ENCODE measurements around the gene COL4A2. TPM values are rescaled to one million over a fixed set of nuclear protein-coding genes. Genes with fewer than 3 reads are reported as not detected.
A peak's percentile ranks its signal among the peaks of the same experiment; 100 is the strongest.

Gene COL4A2
- total and polyA plus RNA-seq, 4 donors, result 8.0 to 45.2 (median 40.3) TPM

DNA sequence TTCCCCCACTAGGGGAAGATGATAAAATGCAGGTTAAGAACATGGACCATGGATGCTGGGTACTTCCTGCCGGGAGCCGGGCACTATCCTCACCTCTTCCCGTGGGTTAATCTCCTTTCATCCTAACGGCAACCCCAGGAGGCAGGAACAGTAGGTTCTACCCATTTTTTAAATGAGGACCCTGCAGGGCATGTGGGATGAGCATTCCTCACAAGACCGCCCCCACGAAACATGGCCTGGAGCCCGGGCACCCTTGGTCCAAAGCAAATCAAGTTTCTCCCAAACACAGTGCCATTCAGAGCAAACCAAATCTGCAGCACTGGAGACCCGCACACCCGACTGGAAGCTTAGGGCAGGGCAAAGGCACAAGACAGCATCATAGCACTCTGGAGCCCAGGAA lies 35.4 kb downstream of the COL4A2 start:
- Histone ChIP-seq H3K27me3 (ENCODE audit: control insufficient read depth in 4 of 4, insufficient read depth in 4 of 4, low read length in 3 of 4) (no peaks in the 10 kb centered on the region), H3K4me1 (ENCODE audit: control insufficient read depth in 4 of 4, insufficient read depth in 4 of 4, low read length in 3 of 4) (peaks cover 0 to 3% (median 0%) of the 10 kb centered on the region in 4 donors), H3K36me3 (ENCODE audit: control insufficient read depth in 4 of 4, insufficient read depth in 3 of 4, low read depth in 1 of 4, low read length in 3 of 4) (no peaks in the 10 kb centered on the region), H3K4me3 (ENCODE audit: low read depth in 1 of 3, low read length in 3 of 3) (no peak overlapping the region), H3K9ac (ENCODE audit: low read depth in 1 of 2, low read length in 2 of 2) (no peak overlapping the region), H3K27ac (ENCODE audit: low read depth in 1 of 2, low read length in 2 of 2) (peak overlapping the region; percentile 38 to 85), H3K9me3 (ENCODE audit: control insufficient read depth in 4 of 4, low read length in 3 of 4) (no peaks in the 10 kb centered on the region)
- no peak for DNase-seq (ENCODE audit: low spot score)
- 79% methylated on average over 9 of the region's 9 CpGs for WGBS
- TF ChIP-seq, protein P1, sequence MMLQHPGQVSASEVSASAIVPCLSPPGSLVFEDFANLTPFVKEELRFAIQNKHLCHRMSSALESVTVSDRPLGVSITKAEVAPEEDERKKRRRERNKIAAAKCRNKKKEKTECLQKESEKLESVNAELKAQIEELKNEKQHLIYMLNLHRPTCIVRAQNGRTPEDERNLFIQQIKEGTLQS (IDR thresholded peaks at IDR 0.05), result no peak
- TF ChIP-seq NR2F2 (IDR thresholded peaks at IDR 0.05), result no peak
- TF ChIP-seq, protein P2, sequence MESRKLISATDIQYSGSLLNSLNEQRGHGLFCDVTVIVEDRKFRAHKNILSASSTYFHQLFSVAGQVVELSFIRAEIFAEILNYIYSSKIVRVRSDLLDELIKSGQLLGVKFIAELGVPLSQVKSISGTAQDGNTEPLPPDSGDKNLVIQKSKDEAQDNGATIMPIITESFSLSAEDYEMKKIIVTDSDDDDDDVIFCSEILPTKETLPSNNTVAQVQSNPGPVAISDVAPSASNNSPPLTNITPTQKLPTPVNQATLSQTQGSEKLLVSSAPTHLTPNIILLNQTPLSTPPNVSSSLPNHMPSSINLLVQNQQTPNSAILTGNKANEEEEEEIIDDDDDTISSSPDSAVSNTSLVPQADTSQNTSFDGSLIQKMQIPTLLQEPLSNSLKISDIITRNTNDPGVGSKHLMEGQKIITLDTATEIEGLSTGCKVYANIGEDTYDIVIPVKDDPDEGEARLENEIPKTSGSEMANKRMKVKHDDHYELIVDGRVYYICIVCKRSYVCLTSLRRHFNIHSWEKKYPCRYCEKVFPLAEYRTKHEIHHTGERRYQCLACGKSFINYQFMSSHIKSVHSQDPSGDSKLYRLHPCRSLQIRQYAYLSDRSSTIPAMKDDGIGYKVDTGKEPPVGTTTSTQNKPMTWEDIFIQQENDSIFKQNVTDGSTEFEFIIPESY (IDR thresholded peaks at IDR 0.05), result no peak
- no peak for TF ChIP-seq FOXA2 (IDR thresholded peaks at IDR 0.05)
- no peak for TF ChIP-seq GABPA (IDR thresholded peaks at IDR 0.05 in 1 of 2, conservative IDR thresholded peaks at IDR 0.05 in 1 of 2)
- no peak for TF ChIP-seq EGR1 (IDR thresholded peaks at IDR 0.05; ENCODE audit: low read depth in 2 of 2)
- no peak for TF ChIP-seq HNF4G (IDR thresholded peaks at IDR 0.05)
- TF ChIP-seq CTCF (IDR thresholded peaks at IDR 0.05; ENCODE audit: low read depth, low read length, missing input control), result no peak

DNA sequence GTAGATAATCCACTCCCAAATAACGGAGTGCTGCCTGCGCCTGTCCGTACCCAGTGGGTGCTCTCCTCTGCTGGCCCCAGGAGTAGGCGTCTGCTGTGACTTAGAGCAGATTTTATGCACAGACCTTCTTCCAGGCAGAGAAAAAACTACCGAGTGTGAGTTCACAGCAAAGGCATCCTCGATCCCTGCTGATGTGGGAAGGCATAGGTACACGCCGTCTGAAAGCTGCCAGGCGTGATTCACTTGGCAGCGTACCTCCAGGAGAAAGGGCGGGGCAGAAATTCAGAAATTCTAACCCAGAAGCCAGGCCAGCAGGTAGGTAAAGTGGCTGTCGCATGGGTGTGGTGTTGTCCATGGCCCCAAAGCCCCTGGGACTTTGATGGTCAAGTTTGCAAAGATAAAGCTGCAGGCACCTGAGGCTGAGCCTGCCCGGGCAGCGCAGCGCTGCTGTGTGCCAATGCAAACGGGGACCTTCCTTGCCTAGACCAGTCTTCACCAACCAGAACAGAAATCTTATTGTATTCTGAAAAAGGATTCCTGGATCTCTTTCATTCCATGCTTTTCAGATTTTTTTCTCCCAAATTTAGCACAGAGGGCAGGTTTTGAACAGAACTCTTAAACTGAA lies 36.3 kb downstream of the COL4A2 start:
- H3K4me3 ChIP-seq (ENCODE audit: low read depth in 1 of 3, low read length in 3 of 3), result no peak overlapping the region
- no peaks in the 10 kb centered on the region for H3K36me3 ChIP-seq (ENCODE audit: control insufficient read depth in 4 of 4, insufficient read depth in 3 of 4, low read depth in 1 of 4, low read length in 3 of 4)
- no peak overlapping the region for H3K9ac ChIP-seq (ENCODE audit: low read depth in 1 of 2, low read length in 2 of 2)
- H3K27ac ChIP-seq (ENCODE audit: low read depth in 1 of 2, low read length in 2 of 2), result no peak overlapping the region
- no peaks in the 10 kb centered on the region for H3K9me3 ChIP-seq (ENCODE audit: control insufficient read depth in 4 of 4, low read length in 3 of 4)
- no peak for TF ChIP-seq HNF4A (conservative IDR thresholded peaks at IDR 0.05)
- TF ChIP-seq FOXA1 (IDR thresholded peaks at IDR 0.05), result no peak
- no peak for DNase-seq (ENCODE audit: low spot score)
- H3K27me3 ChIP-seq (ENCODE audit: control insufficient read depth in 4 of 4, insufficient read depth in 4 of 4, low read length in 3 of 4), result peaks cover 0 to 3% (median 0%) of the 10 kb centered on the region in 4 donors
- WGBS, result 78% methylated on average over 16 of the region's 16 CpGs
- H3K4me1 ChIP-seq (ENCODE audit: control insufficient read depth in 4 of 4, insufficient read depth in 4 of 4, low read length in 3 of 4), result peaks cover 0 to 3% (median 0%) of the 10 kb centered on the region in 4 donors

DNA sequence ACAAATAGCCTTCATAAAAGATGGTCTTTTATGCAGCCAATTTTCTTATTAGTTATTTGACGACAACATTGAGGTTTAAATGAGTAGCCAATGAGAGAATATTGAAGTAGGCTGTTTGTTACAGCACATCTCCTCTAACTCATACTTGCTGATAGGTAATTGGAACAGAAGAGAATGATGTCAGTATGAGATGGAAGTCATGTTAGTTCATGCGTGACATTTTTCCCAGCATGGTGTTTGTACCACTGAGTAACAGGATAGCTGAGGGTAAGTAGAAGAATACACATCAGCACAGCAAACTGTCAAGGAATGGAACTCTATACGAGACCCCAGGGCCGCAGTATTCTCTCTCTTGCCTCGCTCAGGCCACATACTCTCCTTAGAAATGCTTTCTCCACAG lies 37.2 kb downstream of the COL4A2 start:
- H3K4me3 ChIP-seq (ENCODE audit: low read depth in 1 of 3, low read length in 3 of 3), result no peak overlapping the region
- 86% methylated on average over 5 of the region's 5 CpGs for WGBS
- H3K9ac ChIP-seq (ENCODE audit: low read depth in 1 of 2, low read length in 2 of 2), result no peak overlapping the region
- no peak for DNase-seq (ENCODE audit: low spot score)
- peaks cover 0 to 3% (median 0%) of the 10 kb centered on the region in 4 donors for H3K4me1 ChIP-seq (ENCODE audit: control insufficient read depth in 4 of 4, insufficient read depth in 4 of 4, low read length in 3 of 4)
- H3K27ac ChIP-seq (ENCODE audit: low read depth in 1 of 2, low read length in 2 of 2), result no peak overlapping the region
- H3K27me3 ChIP-seq (ENCODE audit: control insufficient read depth in 4 of 4, insufficient read depth in 4 of 4, low read length in 3 of 4), result peaks cover 0 to 3% (median 0%) of the 10 kb centered on the region in 4 donors
- TF ChIP-seq HNF4A (conservative IDR thresholded peaks at IDR 0.05) (no peak), HNF4G (IDR thresholded peaks at IDR 0.05) (no peak), NR2F2 (IDR thresholded peaks at IDR 0.05) (no peak), RAD21 (IDR thresholded peaks at IDR 0.05) (no peak), RXRA (IDR thresholded peaks at IDR 0.05) (no peak), REST (IDR thresholded peaks at IDR 0.05) (no peak), JUND (IDR thresholded peaks at IDR 0.05) (no peak), FOXA2 (IDR thresholded peaks at IDR 0.05) (no peak), YY1 (IDR thresholded peaks at IDR 0.05) (no peak), CTCF (IDR thresholded peaks at IDR 0.05; ENCODE audit: low read depth, low read length, missing input control) (no peak), SP1 (IDR thresholded peaks at IDR 0.05) (no peak), TAF1 (conservative IDR thresholded peaks at IDR 0.05) (no peak), GABPA (IDR thresholded peaks at IDR 0.05 in 1 of 2, conservative IDR thresholded peaks at IDR 0.05 in 1 of 2) (no peak)
- TF ChIP-seq, protein P3, sequence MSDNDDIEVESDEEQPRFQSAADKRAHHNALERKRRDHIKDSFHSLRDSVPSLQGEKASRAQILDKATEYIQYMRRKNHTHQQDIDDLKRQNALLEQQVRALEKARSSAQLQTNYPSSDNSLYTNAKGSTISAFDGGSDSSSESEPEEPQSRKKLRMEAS (IDR thresholded peaks at IDR 0.05), result no peak
- H3K36me3 ChIP-seq (ENCODE audit: control insufficient read depth in 4 of 4, insufficient read depth in 3 of 4, low read depth in 1 of 4, low read length in 3 of 4), result no peaks in the 10 kb centered on the region
- H3K9me3 ChIP-seq (ENCODE audit: control insufficient read depth in 4 of 4, low read length in 3 of 4), result no peaks in the 10 kb centered on the region

All from liver (tissue), 9 donors.